Kidney (tissue), 14 donors: ENCODE data around the gene MBNL1. TPM values are rescaled to one million over a fixed set of nuclear protein-coding genes. Genes with fewer than 3 reads are reported as not detected.

ENCODE experiments used
- DNase-seq, 5 donors: peaks; one replicate each; pipeline ENCODE4 v3.0.0-alpha.2; 2013 to 2020
- FAIRE-seq: peaks from 2 replicates; lab custom pipeline; 2012; peaks lifted over from hg19 to GRCh38; lab: Jason Lieb, UNC
- H3K27ac ChIP-seq, 2 donors: one replicate each; pipeline ENCODE4 v1.7.0; 2013; ENCODE audit warnings: low read depth in 2 of 2, low read length in 2 of 2, inconsistent platforms in 1 of 2
- H3K27me3 ChIP-seq: one replicate; pipeline ENCODE4 v1.7.1; 2013; ENCODE audit warnings: low read length, inconsistent platforms; ENCODE audit not compliant: control insufficient read depth, insufficient read depth
- H3K36me3 ChIP-seq, 3 donors: one replicate each; pipeline versions ENCODE4 v1.7.0 to v1.7.1; 2013; ENCODE audit warnings: low read length in 3 of 3, control low read depth in 1 of 3, inconsistent platforms in 1 of 3; ENCODE audit not compliant: insufficient read depth in 3 of 3, control insufficient read depth in 2 of 3
- H3K4me1 ChIP-seq, 3 donors: one replicate each; pipeline versions ENCODE4 v1.7.0 to v1.7.1; 2013; ENCODE audit warnings: low read length in 3 of 3, inconsistent platforms in 1 of 3, low read depth in 1 of 3; ENCODE audit not compliant: control insufficient read depth in 2 of 3, insufficient read depth in 2 of 3
- H3K4me3 ChIP-seq, 3 donors: one replicate each; pipeline versions ENCODE4 v1.7.0 to v1.8.1; 2013; ENCODE audit warnings: low read length in 3 of 3, control low read depth in 1 of 3, inconsistent platforms in 1 of 3
- H3K9ac ChIP-seq, 3 donors: one replicate each; pipeline versions ENCODE4 v1.7.0 to v1.7.1; 2013; ENCODE audit warnings: low read length in 3 of 3, control low read depth in 1 of 3, inconsistent platforms in 1 of 3
- H3K9me3 ChIP-seq, 3 donors: one replicate each; pipeline versions ENCODE4 v1.7.0 to v1.7.1; 2013; ENCODE audit warnings: low read length in 3 of 3, control low read depth in 1 of 3, inconsistent platforms in 1 of 3; ENCODE audit not compliant: control insufficient read depth in 2 of 3, insufficient read depth in 1 of 3
- intact Hi-C: fragments of 100-400 bp; cut with DNase I; formaldehyde crosslinking; loops from one replicate; pipeline ENCODE4 v1.11.1; 2022
- polyA plus RNA-seq: library from polyadenylated mRNA; stranded (reverse); fragments of 350-450 nt; fragmentation: Illumina TruSeq; extraction: RNeasy Lipid Tissue Mini Kit (QIAGEN cat#74804); gene quantifications from one replicate; pipeline ENCODE4 v1.2.3, GENCODE V29; 2014; ENCODE audit warnings: low read depth, low replicate concordance; ENCODE audit not compliant: insufficient read depth
- total RNA-seq: library from RNA; stranded (reverse); fragmentation: NEBNext Ultra II Directional; extraction: Animal tissue kit (Norgen Biotek cat#: 25700); gene quantifications from one replicate; pipeline ENCODE4 v1.2.1, GENCODE V29; 2021
- TF ChIP-seq, protein P1 (sequence below): IDR thresholded peaks from 3 replicates; pipeline ENCODE4 v1.5.1; 2012; ENCODE audit warnings: mild to moderate bottlenecking, moderate library complexity, borderline replicate concordance; ENCODE audit not compliant: insufficient read depth; ENCODE audit errors: extremely low read depth
- donor health status: control.
- donor health status: control.
- donor health status: control.
- donor health status: control.
- donor health status: control.
- donor health status: DM: yes; HTN: yes; CAD: no.
- donor health status: Normal renal cell carcinoma (clear cell type).

Gene MBNL1
- total and polyA plus RNA-seq, 2 donors from 2014 or later, result 22.0 to 167 TPM

- TF ChIP-seq, protein P1, sequence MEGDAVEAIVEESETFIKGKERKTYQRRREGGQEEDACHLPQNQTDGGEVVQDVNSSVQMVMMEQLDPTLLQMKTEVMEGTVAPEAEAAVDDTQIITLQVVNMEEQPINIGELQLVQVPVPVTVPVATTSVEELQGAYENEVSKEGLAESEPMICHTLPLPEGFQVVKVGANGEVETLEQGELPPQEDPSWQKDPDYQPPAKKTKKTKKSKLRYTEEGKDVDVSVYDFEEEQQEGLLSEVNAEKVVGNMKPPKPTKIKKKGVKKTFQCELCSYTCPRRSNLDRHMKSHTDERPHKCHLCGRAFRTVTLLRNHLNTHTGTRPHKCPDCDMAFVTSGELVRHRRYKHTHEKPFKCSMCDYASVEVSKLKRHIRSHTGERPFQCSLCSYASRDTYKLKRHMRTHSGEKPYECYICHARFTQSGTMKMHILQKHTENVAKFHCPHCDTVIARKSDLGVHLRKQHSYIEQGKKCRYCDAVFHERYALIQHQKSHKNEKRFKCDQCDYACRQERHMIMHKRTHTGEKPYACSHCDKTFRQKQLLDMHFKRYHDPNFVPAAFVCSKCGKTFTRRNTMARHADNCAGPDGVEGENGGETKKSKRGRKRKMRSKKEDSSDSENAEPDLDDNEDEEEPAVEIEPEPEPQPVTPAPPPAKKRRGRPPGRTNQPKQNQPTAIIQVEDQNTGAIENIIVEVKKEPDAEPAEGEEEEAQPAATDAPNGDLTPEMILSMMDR, result no peak
- Histone ChIP-seq H3K9ac (no peak overlapping the region), H3K4me1 (peaks cover 9 to 13% (median 11%) of the 10 kb centered on the region in 3 donors), H3K4me3 (no peak overlapping the region), H3K27ac (no peak overlapping the region), H3K9me3 (no peaks in the 10 kb centered on the region), H3K36me3 (no peaks in the 10 kb centered on the region), H3K27me3 (no peaks in the 10 kb centered on the region)
- DNase-seq (no peak), FAIRE-seq (no peak)
- intact Hi-C loops, result no loop called here
Observed at GRCh38 chr3:152309535-152310307, 41.0 kb downstream of the MBNL1 start.

- FAIRE-seq (no peak), DNase-seq (no peak)
- H3K27ac ChIP-seq, result no peak overlapping the region
- no peaks in the 10 kb centered on the region for H3K9me3 ChIP-seq
- TF ChIP-seq, protein P1, result no peak
- intact Hi-C loops, result no loop called here
- no peak overlapping the region for H3K9ac ChIP-seq
- no peaks in the 10 kb centered on the region for H3K27me3 ChIP-seq
- no peaks in the 10 kb centered on the region for H3K36me3 ChIP-seq
- peaks cover under 1 to 6% (median 5%) of the 10 kb centered on the region in 3 donors for H3K4me1 ChIP-seq
- H3K4me3 ChIP-seq, result no peak overlapping the region
Observed at GRCh38 chr3:152313430-152313829, 44.7 kb downstream of the MBNL1 start.

GRCh38 chr3:152313914-152314313 is 45.2 kb downstream of the MBNL1 start:
- Histone ChIP-seq H3K4me3 (no peak overlapping the region), H3K9me3 (no peaks in the 10 kb centered on the region), H3K27me3 (no peaks in the 10 kb centered on the region), H3K9ac (no peak overlapping the region), H3K36me3 (no peaks in the 10 kb centered on the region), H3K27ac (no peak overlapping the region), H3K4me1 (peaks cover 0 to 10% (median 1%) of the 10 kb centered on the region in 3 donors)
- intact Hi-C loops, result no loop called here
- FAIRE-seq, result no peak
- no peak for DNase-seq
- TF ChIP-seq, protein P1, result no peak
